HG03280 (cell line): ENCODE measurements around the gene GPC1.
"Not testable (repeated sequence)": the region's sequence is repeated elsewhere in the genome, so short reads cannot be mapped to it uniquely, and the experiment has no call there.

Experiments
- ATAC-seq: cut with Tn5 transposase; IDR thresholded peaks from one replicate; pipeline ENCODE4 v1.9.1; 2021; ENCODE audit warnings: mild to moderate bottlenecking, moderate library complexity; ENCODE audit not compliant: unreplicated experiment

GPC1 gene, protein sequence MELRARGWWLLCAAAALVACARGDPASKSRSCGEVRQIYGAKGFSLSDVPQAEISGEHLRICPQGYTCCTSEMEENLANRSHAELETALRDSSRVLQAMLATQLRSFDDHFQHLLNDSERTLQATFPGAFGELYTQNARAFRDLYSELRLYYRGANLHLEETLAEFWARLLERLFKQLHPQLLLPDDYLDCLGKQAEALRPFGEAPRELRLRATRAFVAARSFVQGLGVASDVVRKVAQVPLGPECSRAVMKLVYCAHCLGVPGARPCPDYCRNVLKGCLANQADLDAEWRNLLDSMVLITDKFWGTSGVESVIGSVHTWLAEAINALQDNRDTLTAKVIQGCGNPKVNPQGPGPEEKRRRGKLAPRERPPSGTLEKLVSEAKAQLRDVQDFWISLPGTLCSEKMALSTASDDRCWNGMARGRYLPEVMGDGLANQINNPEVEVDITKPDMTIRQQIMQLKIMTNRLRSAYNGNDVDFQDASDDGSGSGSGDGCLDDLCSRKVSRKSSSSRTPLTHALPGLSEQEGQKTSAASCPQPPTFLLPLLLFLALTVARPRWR

GRCh38 chr2:240435457-240435947 lies at the start of gene GPC1:
Gene GPC1, plus strand, starts transcription at chr2:240435663. Its CDS starts 256 bp downstream, at chr2:240435919.
- ATAC-seq = peak; percentile 50

GRCh38 chr2:240386326-240386725 lies 49.1 kb upstream of the GPC1 start:
- no peak for ATAC-seq

- not testable (repeated sequence) for ATAC-seq
These were observed 48.7 kb upstream of the GPC1 start for GRCh38 chr2:240386743-240387142.

GRCh38 chr2:240387325-240387668 lies 48.2 kb upstream of the GPC1 start:
- no peak for ATAC-seq

- ATAC-seq = no peak
These were observed 47.6 kb upstream of the GPC1 start for GRCh38 chr2:240387669-240388358.

DNA sequence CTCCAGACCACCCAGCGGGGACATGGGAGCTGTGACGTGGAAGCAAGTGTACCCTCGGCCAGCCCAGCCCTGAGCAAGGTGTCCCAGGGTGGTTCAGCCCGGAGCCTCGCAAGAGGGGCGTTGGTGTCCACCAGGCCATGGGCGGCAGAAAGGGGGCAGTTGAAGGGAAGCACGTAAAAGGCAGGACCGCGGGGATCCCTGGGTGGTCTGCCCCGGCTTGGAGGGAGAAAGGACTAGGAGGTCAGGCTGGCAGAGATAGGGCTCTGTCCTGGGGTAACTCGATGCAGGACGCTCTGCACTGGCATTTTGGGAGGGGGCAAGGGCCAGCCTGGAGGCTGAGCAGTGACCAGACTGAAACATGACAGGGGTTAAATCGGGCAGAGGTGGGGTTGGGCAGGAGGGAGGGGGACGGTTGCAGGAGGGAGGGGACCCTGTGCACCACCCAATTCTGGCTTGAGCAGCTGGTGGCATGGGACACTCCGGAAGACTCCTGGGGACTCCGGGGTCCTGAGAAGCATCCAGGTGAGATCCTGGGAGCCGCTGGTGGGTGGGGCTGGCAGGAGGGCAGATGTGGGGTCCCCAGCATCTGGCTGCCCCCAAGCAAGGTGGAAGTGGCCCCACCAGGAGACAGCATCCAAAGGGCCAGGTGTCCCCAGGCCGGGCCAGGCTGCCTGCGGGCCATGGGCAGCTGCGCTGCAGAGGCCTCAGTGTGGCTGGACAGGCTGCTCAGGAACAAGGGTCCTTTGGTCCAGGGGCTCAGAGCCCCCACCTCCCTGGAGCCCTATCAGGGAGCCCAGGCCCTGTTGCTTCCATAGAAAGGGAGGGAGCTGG lies 46.8 kb upstream of the GPC1 start:
- no peak for ATAC-seq

- no peak for ATAC-seq
These were observed 46.1 kb upstream of the GPC1 start for GRCh38 chr2:240389302-240389805.

GRCh38 chr2:240390091-240391073 lies 45.1 kb upstream of the GPC1 start:
- ATAC-seq = no peak

DNA sequence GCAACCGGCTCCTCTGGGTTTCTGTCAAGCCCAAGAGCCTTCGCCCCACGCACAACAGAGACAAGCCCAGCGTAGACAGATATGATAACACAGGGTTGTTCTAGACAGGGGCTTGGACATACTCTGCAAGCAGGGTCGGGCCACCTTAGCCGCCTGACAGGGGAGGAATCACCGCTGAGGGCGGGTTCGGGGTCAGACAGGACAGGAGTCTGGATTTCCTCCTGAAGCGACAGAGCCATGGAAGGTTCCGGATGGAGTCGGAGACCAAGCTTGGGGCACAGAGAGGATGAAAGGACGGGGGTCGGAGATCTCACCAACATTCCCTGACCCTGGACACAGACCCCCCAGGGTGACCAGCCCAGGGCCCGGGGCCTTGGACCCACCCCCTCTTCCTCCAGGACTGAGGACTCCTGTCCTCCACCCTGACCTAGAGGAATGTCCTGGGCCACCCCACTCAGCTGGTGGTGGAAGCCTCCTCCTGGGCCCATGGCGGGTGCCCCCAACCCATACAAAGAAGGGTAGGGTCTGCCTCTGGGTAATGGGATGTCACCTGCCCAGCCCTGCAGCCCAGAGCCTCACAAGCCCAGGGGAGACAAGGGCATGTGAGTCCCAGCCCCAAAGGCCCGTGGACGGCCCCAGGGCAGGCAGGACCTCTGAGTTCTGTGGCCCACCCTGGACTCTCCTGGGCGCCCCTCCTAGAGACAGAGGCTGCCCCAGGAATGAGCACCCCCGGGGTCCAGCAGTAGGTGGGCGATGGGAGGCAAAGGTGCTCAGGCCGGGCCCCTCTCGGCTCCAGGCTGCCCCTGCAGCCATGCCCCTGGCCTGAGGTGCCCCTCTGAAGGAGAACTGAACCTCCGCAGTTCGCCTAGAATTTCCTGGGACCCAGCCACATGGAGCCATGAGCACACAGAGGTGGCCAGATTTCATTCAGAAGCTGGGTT lies 44.1 kb upstream of the GPC1 start:
- ATAC-seq = no peak

GRCh38 chr2:240392084-240392947 lies 43.1 kb upstream of the GPC1 start:
- ATAC-seq = no peak

GRCh38 chr2:240392948-240393830 lies 42.3 kb upstream of the GPC1 start:
- no peak for ATAC-seq

GRCh38 chr2:240393831-240394410 lies 41.5 kb upstream of the GPC1 start:
- no peak for ATAC-seq

GRCh38 chr2:240394549-240394948 lies 40.9 kb upstream of the GPC1 start:
- no peak for ATAC-seq

DNA sequence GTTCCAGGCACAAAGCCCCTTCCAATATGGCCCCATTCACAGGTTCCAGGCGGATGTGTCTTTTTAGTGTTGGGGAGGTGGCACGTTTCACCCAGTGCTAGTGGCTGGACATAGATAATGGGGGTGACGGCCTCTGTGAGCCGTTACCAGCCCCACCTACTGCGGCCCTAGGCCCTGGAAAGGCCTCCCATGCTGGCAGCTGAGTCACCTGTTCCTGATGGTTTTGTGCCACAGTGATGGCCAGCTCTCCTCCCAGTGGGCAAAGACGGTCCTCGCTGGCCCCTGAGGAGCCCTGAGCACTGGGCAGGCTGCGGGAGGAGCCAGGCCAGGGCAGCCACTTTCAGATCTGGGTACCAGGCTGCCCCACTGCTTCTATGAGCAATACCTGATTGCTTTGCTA lies 40.0 kb upstream of the GPC1 start:
- ATAC-seq = no peak

DNA sequence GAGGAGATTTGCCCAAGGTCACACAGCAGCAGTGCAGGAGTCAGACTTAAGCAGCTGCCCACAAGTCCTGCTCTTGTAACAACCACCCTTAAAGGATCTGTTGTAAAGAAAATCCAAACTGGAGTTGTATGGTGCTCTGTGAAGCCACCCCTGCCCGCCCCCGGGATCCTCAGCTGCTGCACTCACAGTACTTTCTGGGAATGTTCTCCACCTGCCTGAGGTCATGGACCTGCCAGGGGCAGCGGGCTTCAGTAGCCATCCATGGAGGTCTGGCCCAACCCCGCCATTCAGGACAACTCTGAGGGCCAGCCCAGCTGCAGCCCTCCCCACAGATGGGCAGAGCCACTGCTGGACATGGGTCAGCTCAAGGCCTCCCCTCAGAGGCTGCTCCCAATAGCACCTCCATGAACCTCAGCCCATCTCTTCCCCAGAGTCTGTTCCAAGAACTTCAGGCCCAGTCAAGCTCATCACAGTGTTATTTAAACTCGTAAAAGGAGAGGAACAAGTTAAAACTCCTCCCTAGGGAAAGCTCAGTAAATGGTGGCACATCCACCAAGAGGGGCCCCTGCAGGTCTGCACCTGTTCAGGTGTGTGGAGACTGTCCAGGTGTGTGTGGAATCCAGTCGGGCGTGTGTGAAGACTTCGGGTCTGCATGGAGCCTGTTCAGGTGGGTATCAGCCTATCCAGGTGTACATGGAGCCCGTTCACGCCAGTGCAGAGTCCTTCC lies 39.4 kb upstream of the GPC1 start:
- ATAC-seq = no peak
